Effector memory CD4-positive, alpha-beta T cell (primary cell): Measurements from ENCODE around the gene FXYD1.

Experiments used
- DNase-seq, 3 donors: peaks; one replicate each; pipeline ENCODE4 v3.0.0-alpha.2; 2020
- H3K27ac ChIP-seq: 2 replicates; pipeline ENCODE4 v1.7.0; 2013; ENCODE audit warnings: mild to moderate bottlenecking, low read length, moderate library complexity; ENCODE audit not compliant: insufficient read depth, poor library complexity, severe bottlenecking
- H3K27me3 ChIP-seq: replicated peaks from 2 replicates; pipeline ENCODE4 v1.7.0; 2013; ENCODE audit warnings: mild to moderate bottlenecking, low read length; ENCODE audit not compliant: insufficient read depth, control insufficient read depth, poor library complexity, severe bottlenecking
- H3K36me3 ChIP-seq: 2 replicates; pipeline ENCODE4 v1.7.0; 2013; ENCODE audit warnings: mild to moderate bottlenecking, low read length, moderate library complexity; ENCODE audit not compliant: control insufficient read depth, insufficient read depth
- H3K4me1 ChIP-seq: 2 replicates; pipeline ENCODE4 v1.7.0; 2013; ENCODE audit warnings: low read length, mild to moderate bottlenecking; ENCODE audit not compliant: control insufficient read depth, insufficient read depth, poor library complexity, severe bottlenecking
- H3K4me3 ChIP-seq: 2 replicates; pipeline ENCODE4 v1.7.0; 2013; ENCODE audit warnings: low read length, low read depth, mild to moderate bottlenecking; ENCODE audit not compliant: insufficient read depth, poor library complexity, severe bottlenecking
- H3K9me3 ChIP-seq: 2 replicates; pipeline ENCODE4 v1.7.0; 2013; ENCODE audit warnings: mild to moderate bottlenecking, low read length, moderate library complexity; ENCODE audit not compliant: control insufficient read depth
- total RNA-seq, 3 donors: gene quantifications; one replicate each; lab custom pipeline; 2026; lab: John Stamatoyannopoulos, UW

FXYD1 gene
- total RNA-seq = 0 reads per million in 3 donors

DNA sequence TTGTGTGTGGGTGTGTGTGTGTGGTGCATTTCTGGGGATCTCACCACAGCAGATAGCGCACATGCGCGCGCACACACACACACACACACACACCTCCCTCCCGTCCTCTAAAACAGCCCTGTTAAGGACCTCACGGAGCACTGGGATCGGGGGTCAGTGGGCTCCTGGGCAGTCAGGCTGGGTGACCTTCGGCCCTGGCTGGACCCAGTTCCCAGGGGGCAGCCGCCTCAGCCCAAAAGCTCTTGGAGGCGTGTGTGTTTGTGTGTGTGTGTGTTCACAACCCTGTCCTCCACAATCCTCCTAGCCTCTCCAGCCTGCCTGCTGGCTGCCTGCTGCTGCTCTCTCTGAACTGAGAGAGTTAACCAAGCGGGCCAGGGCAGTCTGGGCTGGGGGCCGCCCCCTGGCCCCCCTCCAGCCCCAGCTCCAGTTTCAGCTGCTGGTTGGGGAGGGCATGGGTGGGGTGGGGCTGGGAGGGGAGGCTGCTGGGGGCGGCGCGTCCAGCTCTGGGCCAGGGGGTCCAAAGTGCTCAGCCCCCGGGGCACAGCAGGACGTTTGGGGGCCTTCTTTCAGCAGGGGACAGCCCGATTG is at the start of gene FXYD1:
FXYD1 (plus strand) TSS at position 520 of the 588 bp plus-strand sequence. CDS start 1,256 bp downstream, outside the sequence.
- Histone ChIP-seq H3K27ac (no peak within 1 kb of the TSS), H3K36me3 (no peaks in the 10 kb centered on the region), H3K9me3 (no peaks in the 10 kb centered on the region), H3K4me3 (no peak within 1 kb of the TSS), H3K4me1 (peaks cover 27% of the 10 kb centered on the region), H3K27me3 (no peaks in the 10 kb centered on the region)
- no peak for DNase-seq

GRCh38 chr19:35089554-35089953 is 49.1 kb upstream of the FXYD1 start:
- no peak for DNase-seq
- Histone ChIP-seq H3K4me1 (no peaks in the 10 kb centered on the region), H3K9me3 (no peaks in the 10 kb centered on the region), H3K36me3 (no peaks in the 10 kb centered on the region), H3K27ac (no peak overlapping the region), H3K27me3 (peaks cover 5% of the 10 kb centered on the region), H3K4me3 (no peak overlapping the region)

- H3K27ac ChIP-seq = no peak overlapping the region
- H3K27me3 ChIP-seq = peaks cover 5% of the 10 kb centered on the region
- no peak overlapping the region for H3K4me3 ChIP-seq
- no peak for DNase-seq
- H3K9me3 ChIP-seq = no peaks in the 10 kb centered on the region
- no peaks in the 10 kb centered on the region for H3K36me3 ChIP-seq
- no peaks in the 10 kb centered on the region for H3K4me1 ChIP-seq
Observed at GRCh38 chr19:35090160-35090505, 48.5 kb upstream of the FXYD1 start.

DNA sequence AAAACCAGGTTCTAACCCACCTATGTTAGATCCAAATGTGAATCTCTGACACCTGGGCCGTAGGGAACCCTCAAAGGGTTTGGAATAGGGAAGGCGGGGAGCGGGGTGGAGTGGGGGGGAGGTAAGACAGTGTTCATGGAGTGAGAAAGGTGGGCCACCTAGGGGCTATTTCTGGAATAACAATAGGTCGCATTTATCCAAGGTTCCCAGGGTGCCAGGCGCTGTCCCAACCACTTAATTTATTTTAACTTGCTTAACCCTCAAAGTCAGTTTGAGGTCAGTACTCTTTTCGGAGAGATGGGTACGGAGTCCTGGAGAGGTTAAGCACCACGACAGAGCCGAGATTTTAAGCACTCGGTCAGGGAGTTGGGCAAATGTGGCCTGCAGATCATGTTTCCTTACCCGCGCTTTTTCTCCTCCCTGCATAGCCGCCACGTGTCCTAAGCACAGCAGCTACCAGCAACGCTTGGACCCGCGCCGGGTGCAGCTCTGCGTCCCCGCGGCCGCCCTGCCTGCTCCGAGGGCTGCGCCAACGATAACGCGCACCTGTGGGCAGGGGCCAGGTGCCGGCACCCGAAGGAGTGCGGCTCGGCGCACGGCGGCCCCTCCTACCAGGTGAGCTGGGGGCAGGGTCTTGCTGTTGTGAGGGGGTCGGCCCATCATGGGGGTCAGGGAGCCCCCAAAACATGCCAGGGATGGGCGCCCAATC is 48.0 kb upstream of the FXYD1 start:
- DNase-seq = peak in 1 of 3 donors; percentile 9
- H3K4me3 ChIP-seq = no peak overlapping the region
- no peak overlapping the region for H3K27ac ChIP-seq
- no peaks in the 10 kb centered on the region for H3K9me3 ChIP-seq
- H3K27me3 ChIP-seq = peaks cover 5% of the 10 kb centered on the region
- no peaks in the 10 kb centered on the region for H3K36me3 ChIP-seq
- H3K4me1 ChIP-seq = no peaks in the 10 kb centered on the region

DNA sequence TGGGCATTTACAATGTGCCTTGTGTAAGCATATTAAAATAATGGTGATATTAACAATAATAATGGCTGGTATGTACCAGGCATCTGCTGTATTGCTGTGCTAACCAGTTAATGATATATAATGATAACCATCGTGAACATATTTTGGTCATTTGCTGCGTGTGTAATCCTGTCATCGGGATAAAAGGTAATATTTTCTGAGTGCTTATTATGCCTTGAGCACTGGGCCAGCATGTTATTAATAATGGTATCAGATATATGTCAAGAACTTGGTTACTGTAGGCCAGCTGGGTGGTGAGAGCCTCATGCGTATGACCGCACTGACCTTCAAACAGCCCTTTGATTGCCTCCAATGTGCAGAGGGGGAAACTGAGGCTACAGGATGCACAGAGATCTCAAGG is 45.2 kb upstream of the FXYD1 start:
- Histone ChIP-seq H3K36me3 (no peaks in the 10 kb centered on the region), H3K4me3 (no peak overlapping the region), H3K27me3 (peaks cover 5% of the 10 kb centered on the region), H3K9me3 (no peaks in the 10 kb centered on the region), H3K4me1 (no peaks in the 10 kb centered on the region), H3K27ac (no peak overlapping the region)
- DNase-seq = no peak

GRCh38 chr19:35093941-35094647 is 44.5 kb upstream of the FXYD1 start:
- no peak overlapping the region for H3K4me3 ChIP-seq
- peaks cover 5% of the 10 kb centered on the region for H3K27me3 ChIP-seq
- no peak overlapping the region for H3K27ac ChIP-seq
- H3K4me1 ChIP-seq = no peaks in the 10 kb centered on the region
- no peaks in the 10 kb centered on the region for H3K36me3 ChIP-seq
- no peaks in the 10 kb centered on the region for H3K9me3 ChIP-seq
- DNase-seq = no peak

GRCh38 chr19:35094656-35095055 is 44.0 kb upstream of the FXYD1 start:
- H3K27me3 ChIP-seq = peaks cover 5% of the 10 kb centered on the region
- H3K27ac ChIP-seq = no peak overlapping the region
- no peak overlapping the region for H3K4me3 ChIP-seq
- no peak for DNase-seq
- no peaks in the 10 kb centered on the region for H3K9me3 ChIP-seq
- H3K36me3 ChIP-seq = no peaks in the 10 kb centered on the region
- H3K4me1 ChIP-seq = no peaks in the 10 kb centered on the region

DNA sequence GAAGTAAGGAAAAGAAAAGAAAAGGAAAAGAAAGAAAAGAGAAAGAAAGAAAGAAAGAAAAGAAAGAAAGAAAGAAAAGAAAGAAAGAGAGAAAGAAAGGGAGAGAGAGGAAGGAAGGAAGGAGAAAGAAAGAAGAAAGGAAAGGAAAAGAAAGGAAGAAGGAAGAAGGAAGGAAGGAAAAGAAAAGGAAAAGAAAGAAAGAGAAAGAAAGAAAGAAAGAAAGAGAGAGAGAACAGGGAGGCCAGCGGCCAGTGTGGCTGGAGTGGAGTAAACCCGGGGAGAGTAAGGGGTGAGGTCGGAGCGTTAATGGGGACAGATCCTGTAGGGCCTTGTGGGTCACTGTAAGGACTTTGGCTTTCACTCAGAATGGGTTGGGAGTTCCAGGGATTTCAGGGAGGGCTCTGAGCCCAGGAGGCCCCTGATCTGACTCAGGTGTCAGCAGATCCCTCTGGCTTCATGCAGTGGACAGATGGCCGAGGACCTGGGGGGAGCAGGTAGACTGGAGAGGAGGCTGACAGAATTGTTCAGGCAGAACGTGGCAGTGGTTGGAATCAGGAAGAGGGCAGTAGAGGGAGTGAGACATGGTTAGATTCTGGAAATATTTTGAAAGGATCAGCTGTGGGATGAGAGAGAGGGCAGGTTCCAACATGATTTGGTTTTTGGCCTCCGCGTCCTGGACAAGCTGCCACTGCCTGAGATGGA is 42.8 kb upstream of the FXYD1 start:
- DNase-seq = no peak
- Histone ChIP-seq H3K27me3 (no peaks in the 10 kb centered on the region), H3K4me3 (no peak overlapping the region), H3K9me3 (no peaks in the 10 kb centered on the region), H3K27ac (no peak overlapping the region), H3K4me1 (no peaks in the 10 kb centered on the region), H3K36me3 (no peaks in the 10 kb centered on the region)

- Histone ChIP-seq H3K27me3 (no peaks in the 10 kb centered on the region), H3K4me3 (no peak overlapping the region), H3K36me3 (no peaks in the 10 kb centered on the region), H3K27ac (no peak overlapping the region), H3K9me3 (no peaks in the 10 kb centered on the region), H3K4me1 (no peaks in the 10 kb centered on the region)
- no peak for DNase-seq
Observed at GRCh38 chr19:35098413-35099049, 40.1 kb upstream of the FXYD1 start.
